Activated naive CD8-positive, alpha-beta T cell (primary cell): ENCODE data around the gene NOX3.

Experiments used
- H3K27ac Mint-ChIP-seq: one replicate; pipeline ENCODE4 v1.8.0; 2021; ENCODE audit warnings: mixed read lengths
- H3K27me3 Mint-ChIP-seq: one replicate; pipeline ENCODE4 v1.8.0; 2021; ENCODE audit warnings: mixed read lengths
- H3K36me3 Mint-ChIP-seq: one replicate; pipeline ENCODE4 v1.8.0; 2021; ENCODE audit warnings: mixed read lengths
- H3K4me1 Mint-ChIP-seq: one replicate; pipeline ENCODE4 v1.8.0; 2021; ENCODE audit warnings: low read depth, mixed read lengths
- H3K4me3 Mint-ChIP-seq: one replicate; pipeline ENCODE4 v1.8.0; 2021; ENCODE audit warnings: mild to moderate bottlenecking, mixed read lengths
- H3K9me3 Mint-ChIP-seq: one replicate; pipeline ENCODE4 v1.8.0; 2021; ENCODE audit warnings: low read depth, mixed read lengths

The NOX3 gene

DNA sequence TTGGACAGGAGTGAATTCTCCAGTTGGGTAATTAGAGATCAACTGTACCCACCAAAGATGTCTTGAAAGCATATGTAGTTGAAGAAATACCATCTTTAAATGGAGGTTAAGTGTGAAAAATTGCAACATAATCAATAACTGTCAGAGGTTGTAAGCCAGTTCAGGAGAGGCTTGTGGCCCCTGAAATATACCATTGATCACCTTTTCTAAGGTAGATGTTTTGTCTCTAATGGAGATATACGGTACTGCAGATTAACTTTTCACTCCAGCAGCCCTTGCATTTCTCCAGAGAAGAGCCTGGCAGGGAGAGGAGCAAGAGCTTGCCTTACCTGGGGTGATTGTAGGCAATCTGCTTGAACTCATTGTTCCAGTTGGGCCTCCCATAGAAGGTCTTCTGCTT lies 48.8 kb downstream of the NOX3 start:
- Mint-ChIP-seq H3K4me3 (no peak overlapping the region), H3K4me1 (no peaks in the 10 kb centered on the region), H3K9me3 (no peaks in the 10 kb centered on the region), H3K27ac (no peak overlapping the region), H3K27me3 (no peaks in the 10 kb centered on the region), H3K36me3 (no peaks in the 10 kb centered on the region)

DNA sequence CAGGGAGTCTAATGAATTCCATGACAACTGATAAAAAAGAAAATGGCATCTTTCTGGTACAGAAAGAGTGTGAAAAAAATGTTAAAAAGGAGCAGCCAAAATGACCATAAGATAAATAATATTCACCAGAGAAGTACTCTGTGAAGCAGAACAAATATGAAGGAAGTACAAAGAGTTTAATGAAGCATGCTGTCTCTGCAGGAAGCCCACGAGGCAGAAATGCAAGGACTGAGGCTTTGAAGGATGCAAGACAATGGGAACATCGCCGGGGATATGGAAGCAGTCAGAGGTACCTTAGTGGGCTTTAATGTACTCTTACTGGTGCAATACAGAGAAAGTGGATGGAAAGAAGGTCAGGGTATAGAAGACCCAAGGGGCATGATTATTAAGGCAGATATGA lies 50.7 kb downstream of the NOX3 start:
- H3K9me3 Mint-ChIP-seq = no peaks in the 10 kb centered on the region
- H3K4me3 Mint-ChIP-seq = no peak overlapping the region
- H3K27me3 Mint-ChIP-seq = no peaks in the 10 kb centered on the region
- H3K36me3 Mint-ChIP-seq = no peaks in the 10 kb centered on the region
- peak overlapping the region; percentile 7 for H3K27ac Mint-ChIP-seq
- H3K4me1 Mint-ChIP-seq = no peaks in the 10 kb centered on the region

DNA sequence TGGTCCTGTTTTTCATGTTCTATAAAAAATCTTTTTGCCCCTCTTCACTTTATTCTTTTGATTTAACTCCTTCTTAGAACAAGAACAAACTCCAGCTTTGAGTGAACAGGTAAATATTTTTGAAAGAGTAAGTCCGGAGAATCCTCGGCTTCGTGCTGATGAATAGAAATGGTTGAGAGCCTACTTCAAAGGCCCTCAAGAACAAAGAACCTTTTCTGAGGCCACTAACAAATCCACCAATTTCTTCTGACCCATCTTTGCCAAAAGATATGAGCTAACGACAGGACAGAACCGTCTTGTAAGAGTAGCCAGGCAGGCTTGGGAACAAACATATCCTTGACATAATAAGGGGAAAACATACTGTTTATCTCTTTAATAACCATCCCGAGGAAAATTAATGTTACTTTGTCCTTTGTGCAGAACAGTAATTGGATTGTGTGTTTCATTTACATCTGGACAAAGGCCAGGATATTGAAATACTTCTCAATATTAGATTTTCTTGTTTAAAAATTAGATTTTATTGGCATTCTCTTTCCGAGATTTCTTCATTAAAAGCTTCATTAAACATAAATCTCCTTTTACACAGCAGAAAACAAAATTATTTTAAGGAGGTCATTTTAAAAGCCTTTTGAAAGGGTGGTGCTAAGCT lies 52.9 kb downstream of the NOX3 start:
- Mint-ChIP-seq H3K27me3 (no peaks in the 10 kb centered on the region), H3K36me3 (no peaks in the 10 kb centered on the region), H3K27ac (no peak overlapping the region), H3K4me3 (no peak overlapping the region), H3K4me1 (no peaks in the 10 kb centered on the region), H3K9me3 (no peaks in the 10 kb centered on the region)

DNA sequence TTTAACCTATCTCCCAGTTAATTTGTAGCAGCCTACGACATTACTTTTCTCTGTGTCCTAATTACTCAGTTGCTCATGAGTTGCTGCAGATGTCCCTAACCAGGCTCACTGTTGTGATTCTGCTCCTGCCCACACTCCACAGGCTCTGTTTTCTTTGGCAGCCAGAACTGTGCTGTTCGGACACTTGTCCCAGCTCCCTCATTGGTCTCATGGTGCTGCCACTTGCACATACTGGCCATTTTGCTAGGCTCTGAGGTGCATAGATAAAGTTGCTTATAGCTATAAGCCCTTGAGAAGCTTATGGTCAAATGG lies 55.0 kb downstream of the NOX3 start:
- no peaks in the 10 kb centered on the region for H3K4me1 Mint-ChIP-seq
- no peak overlapping the region for H3K27ac Mint-ChIP-seq
- H3K4me3 Mint-ChIP-seq = no peak overlapping the region
- H3K36me3 Mint-ChIP-seq = no peaks in the 10 kb centered on the region
- no peaks in the 10 kb centered on the region for H3K27me3 Mint-ChIP-seq
- no peaks in the 10 kb centered on the region for H3K9me3 Mint-ChIP-seq

DNA sequence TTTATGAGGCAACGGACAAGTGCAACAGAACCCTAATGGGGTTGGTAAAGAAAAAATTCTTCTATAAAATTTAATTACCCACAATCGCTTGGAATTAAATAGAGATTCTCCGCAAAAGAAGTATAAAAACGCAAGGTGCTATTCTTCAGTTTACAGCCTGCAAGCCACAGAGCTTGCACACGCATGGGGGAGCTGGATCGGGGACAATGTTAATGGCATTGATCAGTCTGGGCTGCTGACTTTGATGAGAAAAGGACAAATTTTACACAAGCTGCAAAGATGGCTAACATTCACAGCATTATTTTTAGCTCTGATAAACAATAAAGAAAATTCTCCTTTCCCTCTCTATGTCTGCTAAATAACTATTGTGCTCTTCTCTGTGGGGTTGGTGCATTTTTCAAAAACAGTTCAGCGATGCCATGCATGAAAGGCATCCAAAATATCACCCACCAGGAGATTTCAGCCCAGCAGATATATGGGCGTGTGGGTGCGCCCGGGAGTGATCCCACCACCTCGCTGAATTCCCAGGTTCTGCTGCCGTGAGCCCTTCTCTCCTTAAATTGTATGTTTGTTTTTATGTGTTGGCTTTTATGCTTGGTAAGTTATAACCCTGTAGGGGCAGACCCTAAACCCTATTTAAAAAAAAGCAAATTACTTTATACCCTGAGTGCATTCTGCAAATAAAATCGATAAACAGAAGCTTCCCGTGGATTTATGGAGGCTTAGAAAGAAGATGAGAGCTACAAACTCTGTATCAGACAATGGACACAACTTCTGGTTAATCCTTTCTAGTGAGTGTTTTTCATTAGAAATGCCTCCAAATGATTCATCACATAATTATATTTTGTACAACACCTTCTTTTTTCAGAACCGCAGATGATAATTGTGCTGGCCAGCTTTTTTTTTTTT lies 55.6 kb downstream of the NOX3 start:
- Mint-ChIP-seq H3K27me3 (no peaks in the 10 kb centered on the region), H3K4me1 (no peaks in the 10 kb centered on the region), H3K36me3 (no peaks in the 10 kb centered on the region), H3K27ac (no peak overlapping the region), H3K9me3 (no peaks in the 10 kb centered on the region), H3K4me3 (no peak overlapping the region)

DNA sequence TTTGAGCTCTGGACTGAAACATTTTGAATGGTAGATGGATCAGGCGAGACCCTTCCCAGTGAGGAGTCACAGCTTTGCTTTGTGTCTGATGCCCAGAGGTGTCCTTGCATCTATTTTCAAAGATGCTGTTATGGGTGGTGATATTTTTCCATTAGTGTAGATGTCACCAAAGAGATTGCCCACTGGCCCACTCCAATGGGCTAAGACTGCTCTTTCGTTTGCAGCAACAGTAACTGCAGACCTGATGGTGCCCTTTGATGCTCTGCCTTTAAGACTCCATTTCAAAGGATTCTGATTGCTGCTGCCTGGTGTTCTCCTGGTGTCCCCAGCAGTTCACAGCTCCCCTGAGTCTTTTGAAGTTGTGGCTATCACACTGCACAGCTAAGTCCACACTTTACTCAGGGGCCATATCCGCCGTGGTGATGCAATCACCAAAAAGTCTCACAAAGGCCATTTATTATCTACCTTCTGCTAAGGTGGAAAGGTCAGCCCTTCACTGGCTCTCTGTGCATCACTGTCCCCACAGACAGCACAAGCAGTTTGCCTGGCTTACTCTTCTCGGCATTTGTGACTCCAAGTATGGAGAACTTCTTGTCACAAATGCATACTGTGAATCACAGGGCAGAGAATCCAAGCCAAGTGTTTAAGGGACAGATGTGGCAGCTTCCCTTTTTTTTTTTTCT lies 56.4 kb downstream of the NOX3 start:
- no peak overlapping the region for H3K27ac Mint-ChIP-seq
- H3K4me3 Mint-ChIP-seq = no peak overlapping the region
- H3K4me1 Mint-ChIP-seq = no peaks in the 10 kb centered on the region
- H3K9me3 Mint-ChIP-seq = no peaks in the 10 kb centered on the region
- H3K36me3 Mint-ChIP-seq = no peaks in the 10 kb centered on the region
- no peaks in the 10 kb centered on the region for H3K27me3 Mint-ChIP-seq

DNA sequence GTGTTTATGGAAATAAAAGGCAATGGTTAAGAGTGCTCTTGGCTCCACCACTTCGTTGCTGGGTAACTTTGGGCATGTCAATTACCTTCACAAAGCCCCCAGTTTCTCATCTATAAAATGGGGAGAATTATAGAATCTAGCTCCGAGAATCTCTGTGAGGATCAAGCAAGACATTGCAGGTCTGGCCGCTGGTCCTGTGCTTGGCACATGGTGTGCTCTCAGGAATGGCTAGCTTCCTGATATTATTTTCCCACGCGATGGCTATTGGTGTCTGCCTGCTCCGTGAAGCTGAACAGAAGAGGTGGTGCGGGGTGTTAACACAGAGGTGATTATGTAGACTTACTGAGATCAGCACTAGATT lies 57.0 kb downstream of the NOX3 start:
- Mint-ChIP-seq H3K4me3 (no peak overlapping the region), H3K4me1 (no peaks in the 10 kb centered on the region), H3K27me3 (no peaks in the 10 kb centered on the region), H3K9me3 (no peaks in the 10 kb centered on the region), H3K36me3 (no peaks in the 10 kb centered on the region), H3K27ac (no peak overlapping the region)

DNA sequence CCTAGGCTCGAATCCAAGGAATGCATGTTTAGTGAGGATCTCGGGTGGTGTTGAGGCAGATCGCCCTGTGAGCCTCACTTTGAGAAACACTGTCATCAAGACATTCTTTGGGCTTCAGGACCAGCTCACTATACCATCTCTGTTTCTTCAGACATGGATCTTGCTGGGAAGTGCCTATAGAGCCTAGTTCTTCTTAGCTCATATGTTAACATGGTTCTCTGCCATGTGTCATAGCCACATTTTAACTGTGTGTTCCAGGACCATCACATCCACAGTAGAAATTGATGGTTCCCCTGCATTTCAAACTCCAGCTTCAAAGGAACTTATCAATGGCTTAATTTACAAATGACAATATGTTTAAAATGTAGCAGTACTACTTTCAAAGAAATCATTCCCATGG lies 57.4 kb downstream of the NOX3 start:
- Mint-ChIP-seq H3K4me3 (no peak overlapping the region), H3K9me3 (no peaks in the 10 kb centered on the region), H3K36me3 (no peaks in the 10 kb centered on the region), H3K4me1 (no peaks in the 10 kb centered on the region), H3K27ac (no peak overlapping the region), H3K27me3 (no peaks in the 10 kb centered on the region)

DNA sequence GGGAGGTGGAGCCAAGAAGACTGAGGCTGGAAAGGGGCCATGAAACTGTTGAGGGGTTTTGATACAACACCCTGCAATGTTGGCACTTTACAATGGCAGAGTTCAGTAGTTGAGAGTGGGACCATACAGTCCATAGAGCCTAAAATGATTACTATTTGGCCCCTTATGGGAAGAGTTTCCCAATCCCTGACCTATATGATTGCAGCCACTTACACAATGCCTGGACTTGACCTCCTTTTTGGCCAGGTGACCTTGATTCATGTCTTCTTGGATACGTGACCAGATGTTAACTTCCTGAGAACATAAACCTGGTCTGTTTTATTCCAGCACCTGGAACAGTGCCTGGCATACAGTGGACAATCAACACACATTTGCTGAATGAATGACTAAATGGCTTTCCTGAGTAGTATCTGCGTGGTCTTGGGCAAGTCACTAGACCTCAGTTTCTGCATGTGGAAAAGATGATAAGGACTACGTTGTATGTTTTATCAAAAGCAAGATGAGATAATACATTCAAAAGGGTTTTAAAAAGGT lies 58.4 kb downstream of the NOX3 start:
- H3K36me3 Mint-ChIP-seq = no peaks in the 10 kb centered on the region
- no peaks in the 10 kb centered on the region for H3K27me3 Mint-ChIP-seq
- H3K27ac Mint-ChIP-seq = no peak overlapping the region
- no peaks in the 10 kb centered on the region for H3K4me1 Mint-ChIP-seq
- no peaks in the 10 kb centered on the region for H3K9me3 Mint-ChIP-seq
- no peak overlapping the region for H3K4me3 Mint-ChIP-seq

DNA sequence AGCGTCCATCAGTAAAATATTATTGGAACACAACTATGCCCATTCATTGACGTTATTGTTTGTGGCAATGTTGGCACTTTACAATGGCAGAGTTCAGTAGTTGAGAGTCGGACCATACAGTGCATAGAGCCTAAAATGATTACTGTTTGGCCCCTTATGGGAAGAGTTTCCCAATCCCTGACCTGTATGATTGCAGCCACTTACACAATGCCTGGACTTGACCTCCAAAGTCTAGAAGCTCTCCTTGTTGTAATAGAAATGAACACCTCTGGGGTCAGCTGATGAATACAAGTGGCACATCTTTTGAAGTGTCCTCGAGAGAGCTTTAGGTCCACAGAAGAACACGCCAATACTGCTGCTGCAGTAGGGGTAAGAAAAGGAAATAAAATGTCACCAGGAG lies 59.0 kb downstream of the NOX3 start:
- Mint-ChIP-seq H3K4me3 (no peak overlapping the region), H3K27ac (no peak overlapping the region), H3K36me3 (no peaks in the 10 kb centered on the region), H3K27me3 (no peaks in the 10 kb centered on the region), H3K9me3 (no peaks in the 10 kb centered on the region), H3K4me1 (no peaks in the 10 kb centered on the region)

DNA sequence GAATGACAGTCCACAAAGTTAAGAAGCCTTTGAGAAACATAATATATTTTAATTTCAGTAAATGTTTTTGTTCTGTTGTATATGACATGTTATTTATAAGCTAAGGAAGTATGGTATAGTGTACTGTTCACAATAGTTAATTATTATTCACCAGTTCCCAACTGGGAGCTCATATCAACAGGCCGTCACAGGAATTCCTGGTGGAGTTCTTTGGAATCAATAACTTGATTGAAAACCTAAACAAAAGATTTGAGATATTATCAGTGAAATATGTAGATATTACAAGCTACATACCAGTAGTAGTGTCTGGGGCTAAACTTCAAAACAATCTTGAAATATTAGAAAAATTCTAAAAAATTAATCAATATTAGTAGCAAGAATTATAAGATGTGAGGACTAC lies 60.3 kb downstream of the NOX3 start:
- no peaks in the 10 kb centered on the region for H3K4me1 Mint-ChIP-seq
- no peak overlapping the region for H3K4me3 Mint-ChIP-seq
- H3K27me3 Mint-ChIP-seq = no peaks in the 10 kb centered on the region
- no peaks in the 10 kb centered on the region for H3K9me3 Mint-ChIP-seq
- no peaks in the 10 kb centered on the region for H3K36me3 Mint-ChIP-seq
- H3K27ac Mint-ChIP-seq = no peak overlapping the region

DNA sequence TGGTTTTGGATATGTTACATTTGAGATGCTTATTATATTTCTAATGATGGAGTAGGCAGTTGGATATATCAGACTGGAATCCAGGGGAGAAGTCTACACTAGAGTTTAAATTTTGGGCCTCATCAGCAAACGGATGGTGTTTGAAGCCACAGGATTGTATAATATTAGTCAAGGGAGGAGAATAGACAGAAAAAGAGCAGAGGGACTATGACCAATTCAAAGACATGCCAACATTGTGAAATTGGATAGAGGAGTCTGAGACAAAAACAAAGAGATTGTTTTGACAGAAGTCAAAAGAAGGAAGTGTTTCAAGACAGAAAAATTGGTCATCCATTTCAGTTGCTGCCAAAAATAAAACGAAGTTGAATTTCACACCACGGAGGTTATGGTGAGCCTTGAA lies 66.5 kb downstream of the NOX3 start:
- no peak overlapping the region for H3K27ac Mint-ChIP-seq
- no peak overlapping the region for H3K4me3 Mint-ChIP-seq
- no peaks in the 10 kb centered on the region for H3K27me3 Mint-ChIP-seq
- H3K4me1 Mint-ChIP-seq = no peaks in the 10 kb centered on the region
- H3K36me3 Mint-ChIP-seq = no peaks in the 10 kb centered on the region
- no peaks in the 10 kb centered on the region for H3K9me3 Mint-ChIP-seq

DNA sequence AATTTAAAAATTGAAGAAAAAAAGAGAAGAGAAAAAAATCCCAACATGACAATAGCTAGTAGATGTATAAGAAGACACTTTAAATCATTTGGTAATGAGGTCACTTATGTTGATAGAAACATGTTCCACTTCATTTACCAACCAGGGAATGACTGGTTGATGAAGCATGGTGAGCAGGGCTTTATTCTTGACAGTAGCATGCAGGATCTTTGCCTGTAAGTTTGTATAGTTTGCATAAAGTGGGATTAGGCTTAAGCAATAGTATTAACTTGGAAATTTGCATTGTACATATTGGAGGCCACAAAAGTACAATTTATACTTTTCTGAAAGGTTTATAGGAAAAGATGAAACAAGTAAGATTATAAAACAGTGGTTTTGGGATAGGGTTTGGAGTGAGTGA lies 67.0 kb downstream of the NOX3 start:
- Mint-ChIP-seq H3K9me3 (no peaks in the 10 kb centered on the region), H3K27ac (no peak overlapping the region), H3K27me3 (no peaks in the 10 kb centered on the region), H3K4me3 (no peak overlapping the region), H3K36me3 (no peaks in the 10 kb centered on the region), H3K4me1 (no peaks in the 10 kb centered on the region)

DNA sequence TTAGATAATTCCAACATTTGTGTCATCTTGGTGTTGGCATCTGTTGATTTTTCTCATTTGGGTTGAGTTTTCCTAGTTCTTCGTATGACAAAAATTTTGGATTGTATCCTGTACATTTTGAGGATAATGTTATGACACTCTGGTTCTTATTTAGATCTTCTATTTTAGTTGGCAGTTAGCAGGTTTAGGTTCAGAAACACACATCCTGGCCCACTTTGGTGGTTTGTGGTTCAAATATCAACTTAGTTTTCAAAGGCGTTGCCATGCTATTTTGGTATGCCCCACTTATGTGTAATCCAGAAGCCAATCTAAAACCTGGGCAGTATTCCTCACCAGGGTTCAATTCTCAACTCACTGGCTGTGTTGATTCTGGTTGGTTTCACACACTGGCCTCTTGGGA lies 68.2 kb downstream of the NOX3 start:
- Mint-ChIP-seq H3K36me3 (no peaks in the 10 kb centered on the region), H3K4me3 (no peak overlapping the region), H3K27ac (no peak overlapping the region), H3K27me3 (no peaks in the 10 kb centered on the region), H3K9me3 (no peaks in the 10 kb centered on the region), H3K4me1 (no peaks in the 10 kb centered on the region)

DNA sequence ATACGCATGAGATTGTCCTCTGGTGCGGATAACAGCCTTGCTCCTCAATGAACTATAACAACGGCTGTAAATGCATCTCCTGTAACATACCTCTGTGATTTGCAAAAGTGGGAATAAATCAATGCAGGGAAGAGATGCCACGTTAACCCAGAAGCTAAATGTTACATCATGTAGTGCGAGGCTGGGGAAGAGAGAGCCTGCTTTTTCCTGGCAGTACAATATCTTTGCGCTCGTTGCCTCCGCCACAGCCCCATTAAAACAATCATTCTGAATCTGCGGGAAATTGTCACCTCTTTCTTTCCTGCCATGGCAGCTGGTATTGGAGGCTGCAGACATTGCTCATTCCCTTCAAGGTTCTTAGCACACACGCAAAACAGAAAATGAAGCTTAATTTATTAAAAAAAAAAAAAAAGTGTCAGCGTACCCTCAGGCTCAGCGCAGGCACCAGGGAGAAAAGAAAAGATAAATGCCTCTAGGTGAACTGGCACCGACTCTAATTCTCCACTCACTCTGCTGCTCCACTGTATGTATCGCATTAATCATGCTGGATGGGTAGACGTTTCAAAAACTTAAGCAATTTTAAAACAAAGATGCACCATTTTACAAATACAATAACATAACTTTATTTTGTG lies 71.2 kb downstream of the NOX3 start:
- Mint-ChIP-seq H3K4me3 (no peak overlapping the region), H3K27ac (no peak overlapping the region), H3K4me1 (peaks cover 5% of the 10 kb centered on the region), H3K27me3 (no peaks in the 10 kb centered on the region), H3K36me3 (no peaks in the 10 kb centered on the region), H3K9me3 (no peaks in the 10 kb centered on the region)
